Progenitor cell of endocrine pancreas (in vitro differentiated cells): ENCODE measurements around the gene UBR4. TPM values are rescaled to one million over a fixed set of nuclear protein-coding genes. Genes with fewer than 3 reads are reported as not detected.
"Not testable (repeated sequence)": the region's sequence is repeated elsewhere in the genome, so short reads cannot be mapped to it uniquely, and the experiment has no call there.

Experiments used
- DNase-seq: peaks from one replicate; pipeline ENCODE4 v3.0.0; 2021; ENCODE audit warnings: low spot score; ENCODE audit not compliant: unreplicated experiment
- H3K27ac Mint-ChIP-seq: 2 replicates; pipeline ENCODE4 v1.8.0; 2021; ENCODE audit warnings: mild to moderate bottlenecking, moderate library complexity, mixed read lengths
- H3K27me3 Mint-ChIP-seq: 2 replicates; pipeline ENCODE4 v1.8.0; 2021; ENCODE audit warnings: mixed read lengths
- H3K36me3 Mint-ChIP-seq: 2 replicates; pipeline ENCODE4 v1.8.0; 2022; ENCODE audit warnings: mixed read lengths; ENCODE audit not compliant: insufficient read depth
- H3K4me1 Mint-ChIP-seq: 2 replicates; pipeline ENCODE4 v1.8.0; 2021; ENCODE audit warnings: low read depth, mixed read lengths
- H3K4me3 Mint-ChIP-seq: 2 replicates; pipeline ENCODE4 v1.8.0; 2021; ENCODE audit warnings: low read depth, mild to moderate bottlenecking, moderate library complexity, mixed read lengths
- H3K9me3 Mint-ChIP-seq: 2 replicates; pipeline ENCODE4 v1.8.0; 2021; ENCODE audit warnings: low read depth, mixed read lengths
- CTCF ChIP-seq: fragments of 200-600 bp; sonication (generic); IDR thresholded peaks from one replicate; pipeline ENCODE4 v1.5.0; 2021; ENCODE audit warnings: antibody characterized with exemption, mild to moderate bottlenecking; ENCODE audit not compliant: unreplicated experiment
- total RNA-seq: library from RNA; stranded (reverse); gene quantifications from 2 replicates; pipeline ENCODE4 v1.2.1, GENCODE V29; 2021

Gene UBR4
- total RNA-seq, 1 donor from 2014 or later, result 155 TPM

DNA sequence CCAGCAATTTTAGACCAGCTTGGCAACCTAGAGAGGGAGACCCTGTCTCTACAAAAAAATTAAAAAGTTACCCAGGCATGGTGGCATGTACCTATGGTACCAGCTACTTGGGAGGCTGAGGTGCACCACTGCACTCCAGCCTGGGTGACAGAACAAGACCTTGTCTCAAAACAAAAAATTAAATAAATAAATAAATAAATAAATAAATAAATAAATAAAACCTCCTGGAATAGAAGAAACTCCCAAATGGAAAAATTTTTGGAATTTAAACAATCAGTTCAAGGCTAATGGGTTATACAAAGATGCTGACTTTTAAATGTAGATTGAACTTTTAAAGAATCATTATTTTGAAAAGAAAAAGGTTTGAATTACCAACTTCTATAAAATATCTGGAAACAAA is 22.2 kb downstream of the UBR4 start:
- Mint-ChIP-seq H3K9me3 (no peaks in the 10 kb centered on the region), H3K27me3 (no peaks in the 10 kb centered on the region), H3K4me1 (no peaks in the 10 kb centered on the region), H3K36me3 (peaks cover 28% of the 10 kb centered on the region), H3K27ac (no peak overlapping the region), H3K4me3 (no peak overlapping the region)
- no peak for TF ChIP-seq CTCF
- DNase-seq, result no peak

- Mint-ChIP-seq H3K36me3 (peaks cover 29% of the 10 kb centered on the region), H3K4me3 (no peak overlapping the region), H3K27ac (no peak overlapping the region)
Measured at GRCh38 chr1:19186001-19186400, 24.1 kb downstream of the UBR4 start.

GRCh38 chr1:19182223-19182622 is 27.8 kb downstream of the UBR4 start:
- peaks cover 38% of the 10 kb centered on the region for H3K36me3 Mint-ChIP-seq
- DNase-seq, result no peak
- TF ChIP-seq CTCF, result no peak
- H3K9me3 Mint-ChIP-seq, result no peaks in the 10 kb centered on the region
- no peak overlapping the region for H3K27ac Mint-ChIP-seq
- no peaks in the 10 kb centered on the region for H3K4me1 Mint-ChIP-seq
- no peaks in the 10 kb centered on the region for H3K27me3 Mint-ChIP-seq
- no peak overlapping the region for H3K4me3 Mint-ChIP-seq

More at GRCh38 chr1:19186001-19186400, 24.1 kb downstream of the UBR4 start:
- Mint-ChIP-seq H3K9me3 (no peaks in the 10 kb centered on the region), H3K27me3 (no peaks in the 10 kb centered on the region), H3K4me1 (no peaks in the 10 kb centered on the region)
- DNase-seq, result no peak
- no peak for TF ChIP-seq CTCF

DNA sequence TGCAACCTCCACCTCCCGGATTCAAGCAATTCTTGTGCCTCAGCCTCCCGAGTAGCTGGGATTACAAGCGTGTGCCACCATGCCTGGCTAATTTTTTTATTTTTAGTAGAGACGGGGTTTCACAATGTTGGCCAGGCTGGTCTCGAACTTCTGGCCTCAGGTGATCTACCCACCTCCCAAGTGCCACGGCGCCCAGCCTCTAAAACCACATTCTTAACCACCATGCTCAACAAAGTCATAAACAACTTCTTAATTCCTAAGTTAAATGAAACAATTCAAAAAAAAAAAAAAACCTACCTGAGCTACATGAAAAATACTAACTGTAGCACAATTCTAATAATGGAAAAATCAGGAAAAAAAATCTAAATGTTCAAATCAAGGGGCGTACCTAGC is 29.8 kb downstream of the UBR4 start:
- H3K27me3 Mint-ChIP-seq, H3K4me3 Mint-ChIP-seq, H3K4me1 Mint-ChIP-seq, H3K9me3 Mint-ChIP-seq, DNase-seq, H3K27ac Mint-ChIP-seq: not testable (repeated sequence)
- peaks cover 34% of the 10 kb centered on the region for H3K36me3 Mint-ChIP-seq

GRCh38 chr1:19179597-19180264 is 30.3 kb downstream of the UBR4 start:
- Mint-ChIP-seq H3K9me3 (no peaks in the 10 kb centered on the region), H3K27me3 (no peaks in the 10 kb centered on the region), H3K27ac (no peak overlapping the region), H3K4me3 (no peak overlapping the region), H3K4me1 (no peaks in the 10 kb centered on the region), H3K36me3 (peaks cover 32% of the 10 kb centered on the region)
- no peak for DNase-seq
- peak; percentile 32 for TF ChIP-seq CTCF

DNA sequence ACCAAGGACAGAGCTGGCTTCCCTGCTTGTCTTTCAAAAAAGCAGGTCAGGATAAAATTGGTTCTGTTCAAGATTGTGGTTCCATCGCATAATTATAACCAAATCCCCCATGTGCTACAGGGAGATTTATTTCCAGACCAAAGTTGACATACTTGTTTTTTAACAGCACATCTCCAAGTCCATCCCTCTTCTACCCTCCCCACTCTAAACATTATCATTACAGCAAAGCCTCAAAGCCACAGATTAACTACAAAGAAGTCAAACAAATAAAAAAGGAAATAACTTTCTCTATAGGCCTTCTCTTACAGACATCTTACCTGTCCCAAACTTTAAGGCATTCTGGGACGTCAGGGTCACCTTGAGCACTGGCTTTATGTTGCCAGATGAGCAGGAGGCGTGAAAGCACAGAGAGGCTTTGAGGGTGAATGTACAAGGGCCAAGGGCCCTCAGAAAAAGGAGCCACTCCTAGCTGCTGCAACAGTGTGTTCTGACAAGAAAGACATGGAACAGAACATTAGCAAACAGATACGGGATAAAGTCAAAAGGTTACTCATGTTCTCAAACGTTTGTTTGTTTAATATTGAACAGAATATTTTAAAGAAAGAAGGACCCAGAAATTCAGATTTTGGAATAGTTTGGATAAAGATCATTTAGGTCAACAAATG is 31.2 kb downstream of the UBR4 start:
- H3K27me3 Mint-ChIP-seq, result no peaks in the 10 kb centered on the region
- no peaks in the 10 kb centered on the region for H3K9me3 Mint-ChIP-seq
- DNase-seq, result no peak
- no peak overlapping the region for H3K27ac Mint-ChIP-seq
- no peak overlapping the region for H3K4me3 Mint-ChIP-seq
- peaks cover 31% of the 10 kb centered on the region for H3K36me3 Mint-ChIP-seq
- no peak for TF ChIP-seq CTCF
- H3K4me1 Mint-ChIP-seq, result no peaks in the 10 kb centered on the region
